GM21529 (cell line): ENCODE data around the gene FSTL4.
"Not testable (repeated sequence)": the region's sequence is repeated elsewhere in the genome, so short reads cannot be mapped to it uniquely, and the experiment has no call there.

ENCODE experiments used
- ATAC-seq: cut with Tn5 transposase; IDR thresholded peaks from one replicate; pipeline ENCODE4 v1.9.1; 2021; ENCODE audit not compliant: unreplicated experiment

Gene FSTL4

DNA sequence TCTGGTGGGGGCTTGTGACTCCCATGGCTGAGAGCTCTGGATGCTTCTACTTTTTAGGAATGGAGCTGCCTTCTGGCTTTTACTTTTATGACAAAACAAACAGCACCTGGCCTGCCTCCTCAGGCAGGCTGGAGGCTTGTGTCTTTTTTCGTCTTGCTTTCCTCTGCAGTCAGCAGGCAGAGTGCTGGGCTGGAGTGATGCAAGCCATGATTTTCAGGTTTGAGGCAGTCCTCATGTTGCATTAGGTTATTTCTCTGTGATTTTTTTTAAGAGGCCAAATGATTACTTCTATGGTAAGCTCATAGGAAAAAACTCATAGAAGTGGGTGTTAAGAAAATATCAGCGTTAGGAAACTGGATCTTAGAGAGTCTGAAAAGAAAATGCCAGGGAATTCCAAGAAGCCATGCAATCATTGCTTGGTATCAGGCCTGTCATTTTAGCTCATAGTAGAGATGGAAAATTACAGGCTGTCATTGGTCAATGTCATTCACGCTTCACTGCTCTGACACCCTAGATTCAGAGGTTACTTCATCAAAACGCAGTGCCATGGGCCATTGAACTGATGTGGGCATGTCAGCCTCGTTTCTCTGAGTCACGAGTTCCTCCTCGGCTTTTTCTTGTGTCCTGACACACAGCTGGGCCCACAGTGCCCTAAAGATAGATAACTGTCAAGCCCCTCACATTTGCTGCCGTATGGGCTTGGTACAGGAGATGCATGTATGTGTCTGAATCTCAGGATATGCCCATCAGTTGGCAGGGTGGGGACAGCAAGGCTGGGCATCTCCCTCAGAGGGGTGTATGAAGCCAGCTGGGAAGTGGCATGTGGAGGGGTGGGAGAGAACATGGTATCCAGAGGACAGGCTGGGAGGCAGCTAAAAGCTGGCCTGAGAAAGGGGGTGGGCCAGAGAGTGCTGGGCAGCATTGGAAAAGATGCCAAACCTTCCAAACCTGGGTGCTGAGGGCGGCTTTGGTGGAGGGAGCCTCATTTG lies 408.7 kb downstream of the FSTL4 start:
- no peak for ATAC-seq

DNA sequence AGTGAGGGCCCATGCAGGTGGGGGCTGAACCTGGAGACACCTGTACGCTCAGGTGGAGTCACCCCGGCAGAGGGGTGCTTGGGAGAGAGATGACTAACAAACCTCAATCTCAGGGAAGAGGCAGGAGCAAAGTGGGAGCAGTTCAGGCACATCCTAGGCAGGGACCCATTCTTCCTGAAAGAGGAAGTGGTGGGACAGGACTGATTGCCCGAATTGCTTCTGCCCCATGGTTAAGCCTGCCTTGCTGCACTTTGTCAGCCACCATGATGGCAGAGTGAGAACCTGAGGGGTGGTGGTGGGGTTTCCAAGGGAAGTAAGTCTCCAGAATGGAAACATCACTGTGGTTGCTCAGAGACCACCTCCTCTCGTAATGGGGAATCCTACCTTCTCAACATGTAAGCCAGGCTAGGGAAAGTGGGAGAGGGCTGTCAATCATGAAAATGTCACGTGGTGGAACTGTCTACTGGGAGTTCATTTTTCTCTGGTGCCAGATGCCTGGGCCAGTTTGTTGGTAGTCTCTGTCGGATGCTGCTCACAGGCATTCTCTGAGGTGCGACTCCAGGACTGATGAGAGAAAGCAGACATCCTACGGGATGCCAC lies 410.2 kb downstream of the FSTL4 start:
- ATAC-seq: no peak

DNA sequence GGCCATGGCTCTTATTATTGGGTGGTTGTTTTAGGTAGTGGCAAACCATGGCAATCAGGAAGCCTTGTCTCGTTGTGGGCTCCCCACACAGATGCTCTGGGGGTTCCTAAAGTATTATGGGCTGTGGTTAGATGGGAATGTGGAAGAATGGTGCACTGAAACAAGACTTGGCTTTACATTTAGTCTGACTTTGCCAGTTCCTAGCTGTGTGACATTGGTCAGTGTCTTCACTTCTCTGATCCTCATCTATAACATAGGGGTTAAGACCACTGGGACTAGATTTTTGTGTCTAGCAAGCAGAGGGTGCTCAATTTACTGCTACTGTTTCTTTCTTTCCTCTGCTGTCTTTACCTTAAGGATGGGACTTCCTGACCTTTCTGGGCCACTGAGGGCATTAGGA lies 411.0 kb downstream of the FSTL4 start:
- ATAC-seq: no peak

DNA sequence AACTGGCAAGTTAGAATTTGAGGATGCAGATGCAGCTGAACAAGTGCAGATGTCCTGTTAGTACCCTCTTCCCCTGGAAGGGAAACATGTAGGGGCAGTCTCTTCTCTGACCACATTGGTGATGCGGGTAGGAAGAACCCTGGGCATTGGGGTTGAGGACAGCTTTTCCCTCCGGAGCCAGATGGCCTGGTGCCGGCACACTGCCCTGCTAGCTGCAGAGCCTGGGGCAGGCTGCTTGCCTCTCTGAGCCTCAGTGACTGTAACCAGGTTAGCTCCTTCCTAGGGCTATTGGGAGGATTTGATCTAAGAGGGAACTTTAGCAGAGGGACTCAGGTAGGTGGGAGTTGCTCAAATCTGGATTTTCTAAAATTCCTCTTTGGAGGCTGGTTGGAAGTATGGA lies 412.1 kb downstream of the FSTL4 start:
- ATAC-seq: no peak

DNA sequence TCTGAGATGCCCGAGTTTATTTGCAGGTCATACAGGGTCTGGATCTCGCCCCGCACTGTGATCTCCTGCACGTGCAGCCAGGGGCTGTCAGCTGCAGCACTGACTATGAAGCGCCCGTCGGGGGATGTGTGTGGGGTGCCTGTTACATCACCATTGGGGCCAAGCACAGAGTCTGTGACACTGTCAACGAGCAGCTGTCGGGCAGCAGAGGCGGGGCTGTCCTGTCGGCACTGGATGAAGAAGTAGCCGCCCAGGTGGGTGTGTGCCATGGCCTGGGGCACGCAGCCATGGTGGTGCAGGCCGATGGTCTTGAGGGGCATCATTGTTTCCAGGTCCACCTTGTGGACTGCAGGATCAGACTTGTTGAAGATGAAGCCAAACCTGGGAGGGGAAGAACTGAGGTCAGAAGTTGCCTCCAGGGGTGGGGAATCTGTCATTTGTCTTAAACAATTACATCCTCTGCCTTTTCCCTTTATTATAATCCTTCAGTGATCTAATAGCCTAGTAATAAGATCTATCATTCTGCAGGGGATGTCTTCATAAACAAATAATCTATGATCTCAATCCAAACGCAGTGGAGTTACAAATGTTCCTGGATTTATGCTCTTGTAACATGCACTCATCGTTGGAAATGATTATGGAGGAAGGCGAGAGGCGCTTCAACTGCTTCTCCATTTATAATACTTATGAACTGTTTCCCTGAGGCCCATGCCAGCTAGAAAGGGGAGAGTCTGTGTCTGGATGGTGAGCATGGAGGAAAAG lies 412.7 kb downstream of the FSTL4 start:
- ATAC-seq: no peak

DNA sequence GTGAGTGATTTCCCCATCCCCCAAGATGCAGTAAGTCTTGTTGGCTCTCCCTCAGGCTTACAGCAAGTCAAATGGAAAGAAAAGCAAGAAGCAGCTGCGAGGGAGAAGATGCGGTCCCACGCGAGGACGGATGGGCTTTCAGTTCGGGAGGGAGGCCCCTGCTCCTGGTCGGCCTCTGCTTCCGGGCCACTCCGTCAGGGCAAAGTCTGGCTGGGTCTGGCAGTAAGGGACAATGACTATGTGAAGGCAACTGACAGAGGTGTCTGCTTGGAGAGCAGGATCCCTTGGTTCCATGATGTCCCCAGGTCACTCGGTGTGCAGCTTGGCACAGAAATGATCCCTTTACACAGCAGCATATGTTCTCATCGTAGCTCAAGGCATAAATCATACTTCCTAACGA lies 413.8 kb downstream of the FSTL4 start:
- no peak for ATAC-seq

DNA sequence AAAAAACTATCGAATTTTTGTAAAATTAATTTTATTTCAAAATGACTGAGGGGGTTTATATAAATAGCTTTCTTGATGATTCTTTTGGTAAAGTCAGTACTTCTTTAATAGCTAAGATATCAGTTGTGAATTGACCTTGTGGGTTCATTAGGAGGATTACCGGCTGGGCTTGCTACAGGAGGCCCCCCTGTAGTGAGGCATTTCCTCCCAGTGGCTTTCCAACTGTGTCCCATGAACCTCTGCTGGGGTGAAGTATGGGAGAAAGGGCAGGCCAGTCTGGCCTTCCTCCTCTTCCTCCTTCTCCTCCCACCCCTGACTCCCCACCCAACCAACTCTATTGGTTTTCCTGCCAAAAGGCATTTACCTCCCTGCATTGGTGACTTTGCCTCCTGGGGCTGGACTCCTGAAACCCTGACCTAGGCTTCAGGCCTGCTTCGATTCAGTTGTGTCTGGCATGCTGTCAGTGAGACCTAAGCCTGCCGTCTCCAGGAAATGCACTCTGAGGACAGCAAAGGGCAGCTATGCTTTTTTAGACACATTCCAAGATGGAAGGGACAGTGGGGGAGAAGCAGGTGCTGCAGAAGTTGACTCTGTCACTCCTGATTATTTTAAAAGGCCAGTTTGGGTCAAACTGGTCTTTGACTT lies 415.8 kb downstream of the FSTL4 start:
- ATAC-seq: no peak

DNA sequence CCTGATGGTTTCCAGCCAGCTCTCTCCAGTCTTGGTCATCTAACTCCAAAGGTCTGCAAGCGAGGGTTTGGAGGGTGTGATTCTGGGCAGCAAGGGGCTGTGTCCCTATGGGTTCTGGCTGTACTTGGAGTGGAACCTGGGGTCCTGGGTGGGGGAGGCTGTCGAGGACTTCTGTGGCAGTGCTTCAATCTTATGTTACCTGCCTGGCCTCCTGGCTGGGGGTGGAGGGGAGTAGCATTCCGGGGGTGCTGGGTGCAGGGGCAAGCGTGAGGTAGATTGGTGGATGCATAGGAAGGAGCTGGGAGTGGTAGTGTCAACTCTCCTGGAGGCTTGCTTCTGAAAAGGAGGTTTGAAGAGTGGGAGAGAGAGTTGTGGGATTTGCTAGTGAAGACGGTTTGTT lies 417.1 kb downstream of the FSTL4 start:
- no peak for ATAC-seq

DNA sequence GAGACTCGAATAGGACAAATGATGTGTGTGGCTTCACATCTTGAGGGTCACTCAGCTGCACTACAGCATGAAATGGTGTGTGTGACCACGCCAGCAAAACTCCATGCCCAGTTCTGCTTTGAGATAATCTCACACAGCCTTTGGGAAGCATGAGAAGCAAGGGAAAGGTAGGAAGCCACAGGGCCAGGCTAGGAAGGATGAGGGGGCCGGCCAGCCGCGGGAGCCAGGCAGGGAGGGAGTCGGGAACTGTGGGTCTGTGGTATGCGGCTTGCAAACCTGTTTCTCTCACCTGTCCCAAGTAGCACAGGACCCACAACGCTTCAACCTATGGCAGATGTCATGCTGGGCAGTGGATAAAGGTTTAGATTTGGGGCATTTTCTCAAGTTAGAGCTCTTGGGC lies 418.5 kb downstream of the FSTL4 start:
- ATAC-seq: no peak

DNA sequence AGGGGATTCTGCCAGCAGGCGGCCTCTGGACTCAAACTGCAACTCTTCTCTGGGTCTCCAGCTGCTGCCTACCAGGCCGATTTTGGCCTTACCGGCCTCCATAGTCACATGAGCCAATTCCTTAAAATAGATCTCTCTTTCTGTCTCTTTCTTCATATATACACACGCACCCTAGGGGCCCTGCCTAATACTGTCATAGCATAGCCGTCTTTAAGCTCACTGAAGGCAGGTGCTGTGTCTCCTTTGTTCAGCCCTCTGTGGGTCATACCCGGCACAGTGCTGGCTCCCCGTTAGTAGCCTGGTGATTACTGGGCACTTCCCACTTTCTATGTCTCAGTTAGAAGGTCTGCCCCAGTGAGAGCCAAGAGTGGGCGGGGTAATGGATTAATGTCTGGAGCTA lies 419.6 kb downstream of the FSTL4 start:
- no peak for ATAC-seq

DNA sequence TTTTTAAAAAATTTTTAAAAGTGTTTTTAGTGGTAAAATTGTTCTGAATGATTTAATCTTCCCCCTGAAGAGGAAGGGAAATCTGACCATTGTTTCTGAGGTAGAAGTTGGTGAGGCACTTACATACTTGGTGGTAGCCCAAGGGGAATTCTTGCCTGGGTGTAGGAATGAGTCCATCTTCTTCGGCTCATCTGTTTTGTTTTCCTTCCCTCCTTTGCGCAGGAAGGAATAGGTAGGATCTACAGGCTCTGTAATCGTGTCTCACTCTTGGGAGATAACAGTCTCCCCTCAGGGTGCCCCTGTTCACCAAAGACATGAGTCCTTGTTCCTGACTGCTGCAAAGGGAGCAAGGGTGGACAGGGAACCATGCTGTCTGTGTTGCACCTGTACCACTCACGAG lies 422.5 kb downstream of the FSTL4 start:
- ATAC-seq: no peak

DNA sequence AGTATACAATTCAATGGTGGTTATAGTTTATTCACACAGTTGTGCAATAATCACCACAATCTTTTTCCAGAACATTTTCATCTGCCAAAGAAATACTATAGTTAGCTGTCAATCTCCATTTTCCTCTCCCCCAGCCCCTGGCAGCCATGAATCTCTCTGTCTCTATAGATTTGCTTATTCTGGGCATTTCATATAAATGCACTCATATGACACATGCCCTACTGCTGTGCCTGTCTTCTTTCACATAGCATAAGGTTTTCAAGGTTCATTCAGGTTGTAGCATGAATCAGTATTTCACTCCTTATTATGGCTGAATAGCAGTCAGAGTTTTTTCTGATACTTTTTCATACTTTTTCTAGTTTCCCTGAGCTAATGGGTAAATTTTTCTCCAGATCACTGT lies 432.9 kb downstream of the FSTL4 start:
- no peak for ATAC-seq

DNA sequence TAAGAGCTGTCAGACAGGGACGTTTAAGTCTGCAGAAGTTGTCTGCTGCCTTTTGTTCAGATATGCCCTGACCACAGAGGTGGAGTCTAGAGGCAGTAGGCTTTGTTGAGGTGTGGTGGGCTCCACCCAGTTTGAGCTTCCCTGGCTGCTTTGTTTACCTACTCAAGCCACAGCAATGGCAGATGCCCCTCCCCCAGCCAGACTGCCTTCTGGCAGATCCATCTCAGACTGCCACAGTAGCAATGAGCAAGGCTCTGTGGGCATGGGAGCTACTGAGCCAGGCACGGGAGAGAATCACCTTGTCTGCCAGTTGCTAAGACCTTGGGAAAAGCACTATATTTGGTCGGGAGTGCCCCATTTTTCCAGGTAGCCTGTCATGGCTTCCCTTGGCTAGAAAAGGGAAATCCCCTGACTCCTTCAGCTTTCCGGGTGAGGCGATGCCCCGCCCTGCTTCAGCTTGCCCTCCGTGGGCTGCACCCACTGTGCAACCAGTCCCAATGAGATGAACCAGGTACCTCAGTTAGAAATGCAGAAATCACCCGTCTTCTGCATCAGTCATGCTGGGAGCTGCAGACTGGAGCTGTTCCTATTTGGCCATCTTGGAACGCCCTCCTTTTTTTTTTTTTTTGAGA lies 441.5 kb downstream of the FSTL4 start:
- not testable (repeated sequence) for ATAC-seq

DNA sequence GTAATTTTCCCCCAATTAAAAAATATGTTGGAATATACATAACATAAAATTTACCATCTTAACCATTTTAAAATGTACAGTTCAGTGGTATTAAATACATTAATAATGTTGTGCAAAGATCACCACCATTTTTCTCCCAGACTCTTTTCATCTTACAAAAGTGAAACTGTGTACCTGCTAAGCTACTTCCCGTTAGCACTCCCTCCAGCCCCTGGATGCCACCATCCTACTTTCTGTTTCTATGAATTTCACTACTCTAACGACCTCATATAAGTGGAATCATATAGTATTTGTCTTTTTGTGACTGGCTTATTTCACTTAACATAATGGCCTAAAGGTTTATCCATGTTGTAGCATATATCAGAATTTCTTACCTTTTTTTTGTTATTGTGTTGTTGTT lies 447.6 kb downstream of the FSTL4 start:
- ATAC-seq: no peak

DNA sequence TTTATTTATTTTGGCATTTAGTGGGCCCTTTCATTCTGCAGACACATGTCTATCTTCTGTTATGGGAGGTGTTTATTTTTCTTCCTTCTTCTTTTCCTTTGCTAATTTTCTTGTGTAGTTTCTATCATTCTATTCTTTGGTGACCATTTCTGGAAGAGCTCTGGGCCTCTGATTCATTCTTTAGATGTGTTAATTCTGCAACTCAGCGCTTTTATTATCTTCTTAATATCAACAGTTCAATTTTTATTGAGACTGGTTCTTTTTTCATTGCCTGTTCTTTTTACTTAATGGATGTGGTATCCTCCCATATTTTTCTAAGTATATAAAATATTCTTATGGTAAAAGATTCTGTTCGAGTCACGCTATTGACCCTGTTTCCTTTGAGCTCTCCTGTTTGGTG lies 448.5 kb downstream of the FSTL4 start:
- no peak for ATAC-seq

DNA sequence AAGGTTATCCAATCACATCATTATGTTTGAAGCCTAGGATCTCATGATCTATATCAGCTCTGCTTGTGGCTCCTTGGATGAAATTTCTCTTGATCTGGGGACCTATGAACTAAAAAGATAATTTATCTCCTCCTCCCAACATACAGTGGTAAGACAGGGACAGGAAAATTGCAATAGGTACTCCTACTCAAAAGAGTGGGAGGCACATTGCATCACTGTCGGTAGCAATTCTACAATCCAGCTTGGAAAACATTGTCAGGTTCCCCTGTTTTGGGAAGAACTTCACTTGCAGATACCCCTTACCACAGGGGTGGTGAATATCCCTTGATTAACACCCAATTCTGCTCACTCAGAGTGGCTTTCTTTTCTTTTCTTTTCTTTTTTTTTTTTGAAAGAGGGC lies 452.8 kb downstream of the FSTL4 start:
- no peak for ATAC-seq

DNA sequence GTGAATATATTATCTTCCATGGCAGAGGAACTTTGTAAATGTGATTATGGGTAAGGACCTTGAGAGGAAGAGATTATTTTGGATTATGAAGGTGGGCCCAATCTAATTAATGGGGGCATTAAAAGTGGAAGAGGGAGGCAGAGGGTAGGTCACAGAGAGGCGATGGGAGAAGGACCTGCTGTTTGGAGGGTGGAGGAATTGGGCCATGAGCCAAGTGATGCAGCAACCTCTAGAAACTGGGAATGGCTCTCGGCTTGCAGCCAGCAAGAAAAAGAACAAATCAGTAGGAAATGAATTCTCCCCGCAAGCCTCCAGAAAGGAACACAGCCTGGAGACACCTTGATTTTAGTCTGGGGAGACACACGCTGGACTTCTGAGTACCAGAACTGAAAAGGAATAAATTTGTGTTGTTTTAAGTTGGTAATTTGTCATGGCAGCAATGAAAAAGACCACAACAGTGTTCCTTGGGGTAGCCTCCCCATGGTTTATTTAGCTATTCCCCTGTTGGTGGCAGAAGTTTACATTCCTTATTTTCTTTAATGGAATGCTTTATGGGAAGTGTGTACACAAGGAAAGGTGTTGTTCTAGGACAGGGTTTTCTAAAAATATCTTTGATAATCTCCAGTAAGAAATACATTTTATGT lies 456.9 kb downstream of the FSTL4 start:
- ATAC-seq: no peak

DNA sequence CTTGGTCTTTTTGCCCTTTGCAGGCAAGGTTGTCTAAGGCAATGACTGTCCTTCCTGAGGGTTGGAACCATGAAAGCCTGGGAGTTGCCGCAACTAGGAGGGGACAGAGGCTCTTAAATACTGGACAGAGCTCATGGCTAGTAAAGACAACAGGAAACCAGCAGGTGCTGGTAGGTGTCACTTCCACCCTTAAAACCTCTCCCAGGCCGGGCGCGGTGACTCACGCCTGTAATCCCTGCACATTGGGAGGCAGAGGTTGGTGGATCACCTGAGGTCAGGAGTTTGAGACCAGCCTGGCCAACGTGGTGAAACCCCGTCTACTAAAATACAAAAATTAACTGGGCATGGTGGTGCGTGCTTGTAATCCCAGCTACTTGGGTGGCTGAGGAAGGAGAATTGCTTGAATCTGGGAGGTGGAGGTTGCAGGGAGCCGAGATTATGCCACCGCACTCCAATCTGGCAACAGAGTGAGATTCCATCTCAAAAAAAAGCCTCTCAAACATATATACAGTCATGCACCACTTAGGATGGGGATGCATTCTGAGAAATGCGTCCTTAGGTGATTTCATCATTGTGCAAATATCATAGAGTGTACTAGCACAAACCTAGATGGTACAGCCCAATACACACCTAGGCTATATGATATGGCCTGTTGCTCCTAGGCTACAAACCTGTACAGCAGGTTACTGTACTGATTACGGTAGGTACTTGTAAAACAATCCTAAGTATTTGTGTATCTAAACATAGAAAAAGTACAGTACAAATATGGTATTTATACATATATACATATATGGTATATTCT lies 457.9 kb downstream of the FSTL4 start:
- no peak for ATAC-seq

DNA sequence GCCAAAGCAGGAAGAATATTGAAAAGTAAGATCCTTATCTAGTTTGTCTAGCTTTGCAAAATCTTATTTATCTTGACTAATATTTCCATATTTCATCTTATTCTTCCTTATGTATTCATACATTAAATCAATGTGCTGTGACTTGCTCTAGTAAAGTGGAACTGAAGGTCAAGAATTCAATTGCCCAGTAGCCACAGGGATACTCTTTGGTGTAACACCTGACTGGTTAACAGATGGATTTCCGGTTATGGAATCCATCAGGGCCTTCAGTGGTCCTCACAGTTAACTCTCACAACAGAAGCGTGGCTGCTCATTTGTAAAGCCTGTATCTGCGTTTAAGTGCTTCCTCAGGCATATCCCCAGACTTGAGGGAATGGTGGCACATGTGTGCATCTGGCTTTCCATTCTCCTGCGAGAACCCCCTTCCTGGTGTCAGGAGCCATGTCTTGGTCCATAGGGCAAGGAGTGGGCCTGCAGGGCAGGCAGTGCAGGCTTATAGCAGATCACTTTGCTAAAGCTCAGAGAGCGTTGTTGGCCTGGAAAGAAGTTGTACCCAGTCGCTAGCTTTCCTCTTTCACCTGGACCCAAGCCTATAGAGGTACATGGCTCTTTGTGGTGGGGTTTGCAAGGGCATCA lies 461.3 kb downstream of the FSTL4 start:
- ATAC-seq: no peak
